Body of pancreas (tissue), 4 donors: ENCODE data around the gene REG4. TPM values are rescaled to one million over a fixed set of nuclear protein-coding genes. Genes with fewer than 3 reads are reported as not detected.
"Not testable (repeated sequence)": the region's sequence is repeated elsewhere in the genome, so short reads cannot be mapped to it uniquely, and the experiment has no call there.

Experiments used
- ATAC-seq: fragments of 150-250 bp; one replicate; pipeline ENCODE4 v1.9.1; 2016
- DNase-seq, 4 donors: peaks; one replicate each; pipeline ENCODE4 v3.0.0-alpha.2; 2019
- H3K27ac ChIP-seq, 4 donors: fragments of 200-600 bp; sonication (generic); 1 replicate in 3 of 4; 2 replicates in 1 of 4; pipeline versions ENCODE4 v1.5.1 to v1.6.1; 2016 to 2019; ENCODE audit warnings: mild to moderate bottlenecking in 1 of 4, mixed read lengths in 1 of 4, moderate library complexity in 1 of 4
- H3K27me3 ChIP-seq, 2 donors: fragments of 200-600 bp; sonication (generic); one replicate each; pipeline ENCODE4 v1.6.0; 2016; ENCODE audit warnings: mild to moderate bottlenecking in 1 of 2
- H3K36me3 ChIP-seq, 2 donors: fragments of 200-600 bp; sonication (generic); replicated peaks in 1 of 2; 2 replicates each; pipeline ENCODE4 v1.5.1; 2016; ENCODE audit warnings: low read depth in 2 of 2; ENCODE audit not compliant: insufficient read depth in 1 of 2
- H3K4me1 ChIP-seq: fragments of 200-600 bp; sonication (generic); one replicate; pipeline ENCODE4 v1.6.0; 2016
- H3K4me3 ChIP-seq, 2 donors: fragments of 200-600 bp; sonication (generic); 1 replicate in 1 of 2; 2 replicates in 1 of 2; pipeline ENCODE4 v1.5.1; 2016 to 2019
- H3K9me3 ChIP-seq, 3 donors: fragments of 200-600 bp; sonication (generic); 1 replicate in 2 of 3; 2 replicates in 1 of 3; pipeline ENCODE4 v1.5.1; 2016
- CTCF ChIP-seq, 7 experiments: fragments of 450-650 bp in 4 of 7; fragments of 200-600 bp in 3 of 7; sonication (generic) in 3 of 7; IDR thresholded peaks; one replicate each; pipeline ENCODE4 v1.5.1; 2016 to 2019; ENCODE audit warnings: antibody characterized with exemption in 7 of 7
- POLR2A ChIP-seq, 3 donors: fragments of 450-650 bp; IDR thresholded peaks; one replicate each; pipeline ENCODE4 v1.6.1; 2016; ENCODE audit warnings: antibody characterized with exemption in 3 of 3, mild to moderate bottlenecking in 2 of 3
- WGBS, 2 donors: methylation state at CpG; one replicate each; pipeline ENCODE4 v1.1.5; 2017; 5-methylcytosine and 5-hydroxymethylcytosine counted together
- intact Hi-C: fragments of 100-400 bp; cut with DNase I; formaldehyde crosslinking; loops from one replicate; pipeline ENCODE4 v1.15.1; 2023
- total RNA-seq, 2 donors: library from RNA; depleted of rRNA; stranded (reverse); fragments of >200 nt; gene quantifications; one replicate each; pipeline ENCODE4 v1.1.0, GENCODE V29; 2016

The REG4 gene
- total RNA-seq, 2 donors from 2014 or later: 9.2 to 30.9 TPM

GRCh38 chr1:119831027-119831426 lies 19.8 kb upstream of the REG4 start:
- ATAC-seq (no peak), DNase-seq (no peak)
- no peak overlapping the region for H3K27ac ChIP-seq
- intact Hi-C loops: no loop called here
- H3K4me3 ChIP-seq: no peak overlapping the region
- no peaks in the 10 kb centered on the region for H3K36me3 ChIP-seq
- H3K4me1 ChIP-seq: no peaks in the 10 kb centered on the region
- no peaks in the 10 kb centered on the region for H3K9me3 ChIP-seq
- H3K27me3 ChIP-seq: no peaks in the 10 kb centered on the region
- no peak for TF ChIP-seq POLR2A (IDR thresholded peaks at IDR 0.05)
- no peak for TF ChIP-seq CTCF (IDR thresholded peaks at IDR 0.05)
- WGBS, 2 donors: 79 to 81% methylated on average over 3 of the region's 3 CpGs

DNA sequence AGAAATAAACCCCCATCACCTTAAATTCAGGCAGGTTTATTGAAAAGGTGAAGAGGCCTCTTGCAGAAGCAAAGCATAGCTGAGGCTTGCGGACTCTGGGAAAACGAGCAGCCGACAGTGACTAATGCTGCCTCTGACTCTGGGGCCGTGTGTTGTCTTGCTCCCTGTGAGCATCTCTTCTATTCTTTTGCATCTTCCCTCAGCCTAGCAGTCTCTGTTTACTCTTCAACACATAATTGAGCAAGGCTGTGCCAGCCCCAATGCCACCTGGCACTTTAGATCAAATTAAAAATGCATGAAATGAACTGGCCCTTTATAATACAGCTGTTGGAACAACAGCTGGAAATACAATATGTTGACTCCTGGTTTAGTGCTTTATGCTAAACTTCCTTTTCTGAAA lies 18.4 kb upstream of the REG4 start:
- H3K4me1 ChIP-seq: no peaks in the 10 kb centered on the region
- no peak overlapping the region for H3K27ac ChIP-seq
- H3K27me3 ChIP-seq: no peaks in the 10 kb centered on the region
- no peak for DNase-seq
- intact Hi-C loops: no loop called here
- no peak for ATAC-seq
- H3K36me3 ChIP-seq: no peaks in the 10 kb centered on the region
- no peak overlapping the region for H3K4me3 ChIP-seq
- 74 to 88% methylated on average over 4 of the region's 4 CpGs for WGBS, 2 donors
- no peaks in the 10 kb centered on the region for H3K9me3 ChIP-seq
- no peak for TF ChIP-seq CTCF (IDR thresholded peaks at IDR 0.05)
- no peak for TF ChIP-seq POLR2A (IDR thresholded peaks at IDR 0.05)

DNA sequence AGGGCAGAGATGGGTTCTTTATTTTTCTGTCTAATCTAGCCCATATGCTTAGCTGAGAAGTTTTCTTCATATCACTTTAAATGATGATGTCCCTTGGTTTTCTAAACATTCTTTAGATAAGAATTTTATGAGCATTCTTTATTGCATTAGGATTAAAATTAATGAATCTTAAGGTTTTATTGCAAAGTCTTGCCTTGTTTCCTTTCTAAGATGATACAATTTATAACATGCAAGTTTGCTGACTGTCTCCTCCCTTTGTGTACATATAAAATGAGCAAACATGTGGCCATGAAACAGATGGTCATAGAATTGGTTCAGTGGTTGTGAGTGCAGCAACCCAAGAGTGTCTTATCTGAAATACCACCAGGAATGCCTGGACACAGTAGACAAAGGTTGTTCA lies 17.7 kb upstream of the REG4 start:
- H3K4me3 ChIP-seq, H3K9me3 ChIP-seq, H3K36me3 ChIP-seq, DNase-seq, H3K27me3 ChIP-seq, H3K27ac ChIP-seq, ATAC-seq, H3K4me1 ChIP-seq, intact Hi-C loops: not testable (repeated sequence)

DNA sequence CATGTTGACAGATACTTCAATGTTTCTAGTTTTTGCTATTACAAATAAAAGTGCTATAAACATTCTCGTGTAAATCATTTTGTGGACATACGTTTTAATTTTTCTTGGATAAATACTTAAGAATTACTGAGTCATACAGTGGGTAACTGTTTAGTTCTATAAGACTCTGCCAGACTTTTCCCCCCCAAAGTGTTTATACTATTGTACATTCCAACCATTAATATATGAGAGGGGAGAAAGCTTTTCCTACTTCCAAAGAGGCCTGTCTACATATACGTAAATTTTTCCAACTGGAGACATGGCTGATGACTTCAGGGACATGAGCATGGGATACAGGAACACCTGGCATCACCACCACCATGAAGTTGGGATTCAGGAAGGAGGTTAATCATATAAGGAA lies 17.0 kb upstream of the REG4 start:
- Histone ChIP-seq H3K4me3 (no peak overlapping the region), H3K27me3 (no peaks in the 10 kb centered on the region), H3K9me3 (no peaks in the 10 kb centered on the region), H3K36me3 (no peaks in the 10 kb centered on the region), H3K27ac (no peak overlapping the region), H3K4me1 (no peaks in the 10 kb centered on the region)
- DNase-seq (no peak), ATAC-seq (no peak)
- intact Hi-C loops: no loop called here
- TF ChIP-seq POLR2A (IDR thresholded peaks at IDR 0.05) (no peak), CTCF (IDR thresholded peaks at IDR 0.05) (no peak)
- 81 to 83% methylated on average over 3 of the region's 3 CpGs for WGBS, 2 donors

DNA sequence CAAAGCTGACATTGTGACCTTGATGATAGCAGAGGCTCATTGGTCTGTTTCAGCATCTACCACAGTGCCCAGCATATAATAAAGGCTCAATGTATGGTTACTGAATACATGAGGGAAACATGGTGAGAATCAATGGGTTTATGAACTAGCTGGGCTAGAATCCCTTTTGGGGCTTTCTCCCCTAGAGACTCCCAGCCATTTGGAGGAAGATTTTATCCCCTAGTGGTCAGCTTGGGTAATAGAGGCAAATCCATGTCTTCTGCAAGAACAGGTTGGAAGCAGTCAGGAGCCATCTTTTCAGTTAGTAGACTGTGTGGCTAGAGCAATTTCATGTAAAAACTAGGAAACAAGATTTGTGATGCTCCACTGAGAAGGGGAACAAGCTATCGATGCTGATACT lies 15.8 kb upstream of the REG4 start:
- ATAC-seq (no peak), DNase-seq (no peak)
- 74 to 85% methylated on average over 1 of the region's 1 CpG for WGBS, 2 donors
- no peaks in the 10 kb centered on the region for H3K36me3 ChIP-seq
- H3K4me3 ChIP-seq: no peak overlapping the region
- H3K9me3 ChIP-seq: no peaks in the 10 kb centered on the region
- TF ChIP-seq POLR2A (IDR thresholded peaks at IDR 0.05): no peak
- TF ChIP-seq CTCF (IDR thresholded peaks at IDR 0.05): peak in 4 of 7 experiments; percentile 12 to 24 (median 18)
- H3K27me3 ChIP-seq: no peaks in the 10 kb centered on the region
- no peak overlapping the region for H3K27ac ChIP-seq
- intact Hi-C loops: no loop called here
- no peaks in the 10 kb centered on the region for H3K4me1 ChIP-seq
